Measurements from ENCODE around the gene MEG3.

- no peak for TF ChIP-seq CTCF (conservative IDR thresholded peaks at IDR 0.05; ENCODE audit: low read depth in 2 of 2)
- no peak for TF ChIP-seq EZH2 (IDR thresholded peaks at IDR 0.05; ENCODE audit: low read depth, unreplicated experiment)
Measured at GRCh38 chr14:100776681-100777365, 49.1 kb upstream of the MEG3 start.

All from GM23338 (cell line).